AG08395 (cell line): Measurements from ENCODE around the gene HMGB4.

Source experiments
- DNase-seq: peaks from one replicate; pipeline ENCODE4 v3.0.0; 2012; ENCODE audit warnings: mixed read lengths, low spot score

HMGB4 gene

DNA sequence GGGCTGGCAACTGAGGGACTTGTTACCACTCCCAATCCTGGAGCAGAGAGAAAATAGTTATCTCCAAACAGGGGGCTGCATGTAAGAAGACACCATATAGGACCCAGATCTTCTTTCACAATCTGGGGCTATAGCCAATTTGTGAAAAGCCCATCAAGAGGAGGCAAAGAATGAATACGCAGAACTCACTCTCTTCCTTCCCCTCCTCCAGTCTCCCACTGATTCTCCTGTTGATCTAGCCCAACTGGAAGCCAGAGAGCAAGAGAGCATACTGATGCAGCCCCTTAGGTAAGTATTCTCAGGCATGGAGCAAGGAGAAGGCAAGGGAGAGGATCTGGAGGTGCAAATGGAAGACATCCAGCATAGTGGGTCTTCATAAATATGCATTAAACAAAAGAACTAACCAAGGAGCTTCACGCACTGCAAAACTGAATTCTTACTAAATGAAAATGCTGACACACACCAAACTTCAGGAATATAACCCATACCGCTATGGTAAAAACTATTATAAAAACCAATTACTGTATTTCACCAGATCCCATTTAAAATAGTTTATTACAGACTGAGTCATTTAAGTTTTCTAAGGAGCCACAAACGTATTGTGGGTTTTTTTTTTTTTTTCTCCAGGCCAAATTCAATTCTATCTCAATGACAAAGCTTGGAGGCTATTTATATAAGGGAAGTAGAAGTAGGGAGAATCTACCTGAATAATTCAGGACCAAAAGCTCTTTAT is 15.5 kb upstream of the HMGB4 start:
- no peak for DNase-seq

- DNase-seq = no peak
Observed at GRCh38 chr1:33849211-33849610, 14.7 kb upstream of the HMGB4 start.

DNA sequence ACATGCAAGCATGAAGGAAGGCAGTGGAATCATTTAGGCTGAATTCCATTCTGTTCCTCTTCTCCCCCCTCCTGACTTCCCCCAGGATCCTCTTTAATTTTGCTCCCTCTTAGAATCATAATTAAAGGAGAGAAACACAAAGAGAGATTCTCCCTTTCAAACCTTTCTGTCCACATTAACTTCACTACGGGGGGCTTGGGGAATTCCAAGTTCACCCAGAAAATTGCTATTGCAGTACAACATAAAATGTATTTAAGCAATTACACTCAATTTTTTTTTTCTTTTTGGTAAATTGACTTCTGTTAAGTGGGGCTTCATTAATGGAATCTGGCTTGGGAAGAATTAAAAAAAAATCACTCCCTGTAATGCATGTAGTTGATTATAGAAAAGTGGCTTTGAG is 13.4 kb upstream of the HMGB4 start:
- DNase-seq = no peak

DNA sequence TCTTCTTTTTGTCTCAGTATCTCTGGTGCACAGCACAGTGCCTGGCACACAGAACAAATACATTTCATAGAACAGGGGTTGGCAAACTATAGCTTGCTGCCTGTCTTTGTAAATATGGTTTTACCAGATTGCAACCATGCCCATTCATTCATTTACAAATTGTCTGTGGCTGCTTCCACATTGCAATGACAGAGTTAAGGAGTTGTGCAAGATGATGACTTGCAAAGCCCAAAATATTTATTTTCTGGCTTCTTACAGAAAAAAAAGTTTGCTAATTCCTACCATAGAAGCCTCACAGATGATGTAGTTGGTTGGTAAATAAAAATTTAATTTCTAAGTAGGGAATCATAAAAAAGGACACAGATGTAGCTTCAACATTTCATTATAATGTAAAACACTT is 11.2 kb upstream of the HMGB4 start:
- peak; percentile 15 for DNase-seq

DNA sequence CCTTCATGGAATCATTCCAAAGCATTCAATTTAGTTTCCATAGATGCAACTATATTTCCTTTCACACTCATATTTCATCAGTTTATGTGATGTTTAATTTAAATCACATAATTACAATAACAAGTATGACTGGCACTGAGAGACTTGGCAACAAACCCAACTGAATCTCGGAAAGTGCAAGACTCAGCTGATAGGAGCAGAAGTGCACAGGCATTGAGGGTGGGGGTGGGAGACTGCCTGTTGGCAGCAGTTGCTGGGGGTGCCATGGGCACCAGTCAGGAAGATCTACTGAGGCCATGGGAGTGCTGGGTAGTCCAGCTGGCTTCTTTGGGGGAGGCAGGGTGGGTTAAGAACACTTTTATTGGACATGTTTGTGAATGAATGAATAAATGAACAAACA is 10.4 kb upstream of the HMGB4 start:
- no peak for DNase-seq

DNA sequence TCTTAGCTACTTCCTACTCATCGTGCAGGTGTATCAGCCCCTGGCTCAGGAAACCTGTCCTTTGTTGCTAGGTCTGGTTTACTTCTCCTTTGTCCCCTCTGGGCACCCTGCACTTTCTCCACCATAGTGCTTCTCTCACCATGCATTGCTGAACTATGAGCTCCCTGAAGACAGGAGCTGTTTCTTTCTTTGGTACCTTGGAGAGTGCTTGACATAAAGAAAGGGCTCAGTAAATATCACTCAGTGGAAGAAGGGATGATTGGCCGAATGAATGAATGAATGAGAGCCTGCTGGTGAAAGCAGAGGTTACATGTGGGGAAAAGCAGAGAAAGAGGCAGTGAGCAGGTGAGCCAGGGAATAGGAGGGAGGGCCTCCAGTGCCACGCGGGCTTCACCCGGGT is 9.8 kb upstream of the HMGB4 start:
- no peak for DNase-seq

DNA sequence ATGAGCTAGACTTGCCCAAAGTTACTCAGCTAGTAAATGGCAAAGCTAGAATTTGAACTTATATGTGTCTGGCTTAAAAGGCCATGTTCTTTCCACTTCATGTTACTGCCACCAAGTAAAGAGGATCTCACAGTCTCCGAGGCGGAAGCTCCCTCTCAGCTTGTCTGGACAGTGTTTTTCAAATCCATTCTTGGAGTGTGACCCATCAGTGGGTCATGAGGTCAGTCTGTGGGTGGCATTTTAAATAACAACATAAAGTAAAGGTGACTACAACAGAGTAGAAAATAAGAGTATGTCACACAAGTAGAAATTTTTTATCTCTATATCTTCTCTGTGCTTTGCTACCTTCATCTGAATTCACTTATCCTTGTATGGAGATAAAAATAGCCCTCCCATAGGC is 3.2 kb upstream of the HMGB4 start:
- no peak for DNase-seq

DNA sequence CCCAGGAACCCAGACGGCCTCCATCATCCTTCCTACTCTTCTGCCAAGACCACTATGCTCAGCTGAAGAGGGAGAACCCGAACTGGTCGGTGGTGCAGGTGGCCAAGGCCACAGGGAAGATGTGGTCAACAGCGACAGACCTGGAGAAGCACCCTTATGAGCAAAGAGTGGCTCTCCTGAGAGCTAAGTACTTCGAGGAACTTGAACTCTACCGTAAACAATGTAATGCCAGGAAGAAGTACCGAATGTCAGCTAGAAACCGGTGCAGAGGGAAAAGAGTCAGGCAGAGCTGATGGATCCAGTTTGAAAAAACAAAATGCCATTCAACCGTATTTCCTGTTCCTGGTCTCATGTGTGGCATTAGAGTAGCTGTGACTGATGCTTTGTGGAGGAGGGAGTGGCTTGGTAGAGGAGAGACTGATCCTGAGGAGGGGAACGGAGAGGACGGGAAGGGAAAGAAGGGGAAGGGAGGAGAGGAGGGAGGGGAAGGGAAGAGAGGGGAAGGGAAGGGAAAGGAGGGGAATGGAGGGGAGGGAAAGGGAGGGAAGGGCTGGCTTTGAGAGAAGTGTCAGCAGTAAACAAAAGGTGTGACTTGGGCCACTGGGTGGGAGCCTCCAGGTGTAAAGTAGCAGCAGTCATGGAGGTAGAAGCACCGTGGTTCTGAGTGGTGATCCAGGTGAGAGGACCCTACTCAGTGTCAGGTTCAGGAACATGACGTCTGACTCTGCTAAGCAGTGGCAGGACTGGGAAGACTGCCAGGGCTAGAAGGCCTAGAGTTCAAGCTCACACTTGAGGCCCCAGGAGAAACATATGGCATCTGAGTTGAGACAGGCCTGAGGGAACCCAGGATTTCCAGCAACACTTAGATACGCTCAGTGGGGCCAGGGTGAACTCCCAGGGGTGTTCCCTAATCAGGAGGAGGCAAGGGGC is 846 bp downstream of the HMGB4 start:
- no peak for DNase-seq

DNA sequence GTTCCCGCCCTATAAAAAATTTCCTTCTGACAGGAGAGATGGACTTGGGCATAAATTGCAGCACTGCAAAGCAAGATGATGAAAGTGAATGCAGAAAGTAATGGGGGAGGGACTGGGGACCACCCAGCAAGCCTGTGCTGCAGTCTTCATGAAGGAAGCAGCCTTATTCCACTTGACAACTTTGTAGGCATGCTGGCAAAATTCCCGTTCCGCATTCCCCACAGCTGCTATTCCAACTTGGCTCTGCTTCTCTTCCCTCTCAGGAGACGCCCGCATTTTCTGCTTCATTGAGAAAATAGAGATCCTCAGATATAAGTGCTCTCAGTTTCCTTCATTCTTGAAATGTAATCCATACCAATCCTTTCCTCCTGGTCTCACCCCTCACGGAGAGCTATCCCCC is 2.4 kb downstream of the HMGB4 start:
- no peak for DNase-seq

DNA sequence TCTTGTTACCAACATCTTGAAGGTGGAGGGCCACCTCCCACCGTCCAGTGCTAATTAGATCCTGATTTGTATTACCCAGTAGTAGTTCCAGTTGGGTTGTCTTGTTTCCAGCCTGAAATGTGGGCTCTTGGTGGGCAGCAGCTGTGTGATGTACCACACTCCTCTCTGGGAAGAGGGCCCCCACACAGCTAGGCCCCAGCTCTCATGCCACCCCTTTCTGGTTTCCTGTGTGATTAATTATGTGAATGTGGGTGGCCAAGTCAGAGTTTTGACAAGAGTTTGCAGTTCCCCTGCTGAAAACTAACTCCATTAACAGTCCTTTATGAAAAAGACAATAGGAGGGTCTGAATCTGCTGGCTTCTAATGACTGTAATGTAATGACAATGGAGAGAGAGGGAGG is 3.8 kb downstream of the HMGB4 start:
- no peak for DNase-seq

- DNase-seq = no peak
Observed at GRCh38 chr1:33872275-33872674, 8.4 kb downstream of the HMGB4 start.

DNA sequence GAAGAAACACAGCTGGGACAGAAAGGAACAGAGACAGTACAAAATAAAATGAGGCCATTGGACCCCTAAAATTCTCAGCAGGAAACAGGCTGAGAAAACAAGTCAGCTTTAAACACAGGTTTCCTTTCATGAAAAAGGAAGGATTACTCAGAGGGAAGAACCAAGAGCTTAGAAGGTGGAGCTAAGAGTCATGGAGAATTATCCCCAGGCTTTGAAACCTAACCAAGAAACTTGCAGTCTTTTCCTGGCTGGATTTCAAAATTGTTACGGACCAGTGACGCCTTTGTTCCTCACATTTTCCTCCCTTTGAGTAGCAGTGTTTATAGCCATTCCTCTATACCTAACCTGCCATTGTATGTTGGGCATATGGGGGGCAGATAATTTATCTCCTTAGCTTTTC is 8.8 kb downstream of the HMGB4 start:
- peak; percentile 39 for DNase-seq

DNA sequence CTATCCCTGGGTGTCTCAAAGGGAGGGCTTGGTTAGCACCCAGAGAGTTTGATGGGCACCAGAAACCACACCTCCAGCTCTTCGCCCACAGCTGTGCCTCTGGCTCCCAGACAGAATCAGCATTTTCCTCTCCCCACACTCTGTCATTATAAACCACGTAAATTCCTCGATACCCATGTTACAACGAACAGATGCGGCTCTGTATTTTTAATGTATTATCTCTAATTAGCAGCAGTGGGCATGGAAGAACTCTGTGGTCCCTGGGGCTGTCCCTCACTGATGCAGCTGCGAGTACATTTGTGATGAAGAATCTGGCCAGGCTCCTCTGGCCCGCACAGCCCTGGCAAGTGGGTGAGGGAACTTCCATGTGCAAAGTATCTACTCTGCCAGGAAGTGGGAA is 10.8 kb downstream of the HMGB4 start:
- no peak for DNase-seq

DNA sequence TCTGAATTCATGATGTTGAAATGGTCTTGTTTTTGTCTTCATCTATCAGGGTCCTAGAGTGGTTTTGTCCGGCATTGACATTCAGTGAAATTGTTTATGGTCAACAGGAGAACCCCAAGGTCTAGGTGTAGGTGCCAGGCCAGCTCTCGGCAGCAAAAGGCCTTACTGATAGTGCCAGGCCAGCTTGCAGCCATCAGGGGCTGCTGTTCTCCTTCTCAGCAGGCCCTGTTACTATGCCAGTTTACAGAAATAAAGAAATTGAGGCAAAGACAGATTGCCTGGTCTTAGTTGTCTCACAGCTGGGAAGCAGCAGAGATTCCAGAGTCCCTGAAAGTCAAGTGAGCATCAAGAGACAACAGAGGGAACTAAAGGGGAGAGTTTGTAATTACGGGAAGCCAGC is 12.0 kb downstream of the HMGB4 start:
- DNase-seq = no peak

GRCh38 chr1:33876970-33877650 is 13.2 kb downstream of the HMGB4 start:
- peak; percentile 59 for DNase-seq

DNA sequence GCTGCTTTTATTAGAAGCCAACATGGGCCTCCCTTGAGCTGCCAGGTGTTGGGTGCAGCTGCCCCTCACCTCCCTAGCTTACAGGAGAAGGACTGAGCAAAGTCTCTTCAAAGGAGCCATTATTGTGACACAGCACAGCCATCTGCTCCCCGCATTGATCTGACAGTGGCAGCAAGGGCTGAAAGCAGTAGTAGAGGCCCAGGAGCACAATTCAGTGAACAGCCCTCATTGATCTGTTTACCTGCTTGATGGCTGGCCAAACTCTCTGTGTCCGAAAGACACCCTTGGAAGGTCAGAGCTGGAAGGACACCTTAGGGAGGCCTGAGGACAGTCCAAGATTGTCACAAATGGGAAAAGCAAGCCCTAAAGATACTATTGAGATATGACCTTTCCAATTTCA is 14.5 kb downstream of the HMGB4 start:
- no peak for DNase-seq

DNA sequence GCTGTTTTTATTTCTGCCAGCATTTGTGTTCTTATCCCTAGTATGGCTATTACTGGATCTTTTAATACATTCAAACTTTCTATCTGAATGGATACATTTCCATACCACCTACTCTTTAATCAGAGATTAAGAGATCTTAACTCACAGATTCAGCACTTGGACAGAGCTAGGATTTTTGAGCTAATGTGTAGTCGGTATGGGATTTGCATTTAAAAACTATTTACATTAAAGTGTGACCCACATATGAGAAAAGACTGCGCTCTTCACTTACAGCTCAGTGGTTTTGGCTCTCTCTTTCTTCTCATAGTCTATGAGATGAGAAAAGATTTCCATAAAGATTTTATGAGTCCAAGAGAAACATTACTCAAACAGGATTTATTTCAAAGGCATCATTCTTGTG is 16.4 kb downstream of the HMGB4 start:
- no peak for DNase-seq

DNA sequence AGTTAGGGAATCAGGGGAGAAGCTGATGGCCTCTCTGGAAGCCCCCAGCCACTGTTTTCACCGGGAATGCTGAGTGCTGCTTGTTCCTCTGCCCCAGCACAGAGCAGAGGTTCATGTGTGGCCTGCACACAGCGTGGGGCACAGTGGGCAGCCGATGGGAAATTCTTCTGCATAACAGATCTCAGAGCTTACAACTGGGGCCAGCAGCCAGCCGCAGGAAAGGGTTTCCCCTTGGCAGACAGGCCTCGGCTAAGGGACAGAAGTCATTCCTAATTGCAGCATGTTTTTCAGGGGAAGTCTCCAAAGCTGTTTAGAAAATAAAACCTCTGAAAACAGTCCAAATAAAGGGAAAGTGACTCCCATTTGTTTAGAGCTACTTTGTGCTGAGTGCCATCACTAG is 22.6 kb downstream of the HMGB4 start:
- DNase-seq = no peak

GRCh38 chr1:33893147-33893830 is 29.4 kb downstream of the HMGB4 start:
- DNase-seq = peak; percentile 77

DNA sequence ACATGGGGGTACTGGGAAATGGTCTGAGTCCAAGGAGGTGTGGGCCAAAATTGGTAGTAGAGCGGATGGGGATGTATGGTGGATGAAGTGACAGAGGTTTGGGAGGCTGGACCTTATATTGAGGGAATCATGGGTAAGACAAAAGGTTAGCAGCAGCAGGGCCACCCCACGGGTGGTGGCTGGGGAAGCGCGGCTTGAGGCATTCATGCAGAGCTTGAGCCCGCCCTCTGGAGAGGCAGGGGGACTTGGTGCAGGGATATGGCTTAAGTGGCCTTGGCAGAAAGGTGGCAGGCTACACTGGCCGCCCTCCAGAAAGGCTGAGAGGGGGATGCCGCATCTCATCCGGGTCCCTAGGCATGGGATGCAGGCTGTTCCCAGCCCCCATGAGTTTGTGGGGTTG is 31.5 kb downstream of the HMGB4 start:
- DNase-seq = no peak

GRCh38 chr1:33895976-33896375 is 32.1 kb downstream of the HMGB4 start:
- DNase-seq = no peak

- DNase-seq = no peak
Observed at GRCh38 chr1:33897092-33897725, 33.3 kb downstream of the HMGB4 start.
